Aorta (tissue), 5 donors: ENCODE results near the gene KLF12. TPM values are rescaled to one million over a fixed set of nuclear protein-coding genes. Genes with fewer than 3 reads are reported as not detected.

Experiments
- ATAC-seq: fragments of 200-7000 bp; cut with Tn5 transposase; one replicate; pipeline ENCODE4 v1.9.1; 2022; ENCODE audit warnings: moderate library complexity; ENCODE audit not compliant: low FRiP score
- DNase-seq, 2 donors: peaks; one replicate each; pipeline ENCODE4 v3.0.0-alpha.2; 2020
- H3K27ac ChIP-seq, 2 donors: one replicate each; pipeline ENCODE4 v1.5.1; 2013; ENCODE audit warnings: low read length in 2 of 2, mild to moderate bottlenecking in 2 of 2, moderate library complexity in 2 of 2, control low read depth in 1 of 2, inconsistent platforms in 1 of 2, low read depth in 1 of 2
- H3K27me3 ChIP-seq, 2 donors: one replicate each; pipeline ENCODE4 v1.6.1; 2013; ENCODE audit warnings: control low read depth in 1 of 2, low read length in 1 of 2, mild to moderate bottlenecking in 1 of 2, moderate library complexity in 1 of 2; ENCODE audit not compliant: insufficient read depth in 2 of 2, control insufficient read depth in 1 of 2
- H3K36me3 ChIP-seq, 2 donors: one replicate each; pipeline ENCODE4 v1.6.1; 2013; ENCODE audit warnings: control low read depth in 1 of 2, low read length in 1 of 2, mild to moderate bottlenecking in 1 of 2; ENCODE audit not compliant: insufficient read depth in 2 of 2, control insufficient read depth in 1 of 2
- H3K4me1 ChIP-seq, 2 donors: one replicate each; pipeline ENCODE4 v1.6.1; 2013; ENCODE audit warnings: low read length in 2 of 2, control low read depth in 1 of 2, mild to moderate bottlenecking in 1 of 2, moderate library complexity in 1 of 2; ENCODE audit not compliant: insufficient read depth in 2 of 2, control insufficient read depth in 1 of 2
- H3K4me3 ChIP-seq, 2 donors: one replicate each; pipeline ENCODE4 v1.5.1; 2013; ENCODE audit warnings: low read length in 2 of 2, control low read depth in 1 of 2, mild to moderate bottlenecking in 1 of 2
- H3K9me3 ChIP-seq: one replicate; pipeline ENCODE4 v1.6.1; 2013; ENCODE audit warnings: mild to moderate bottlenecking, low read length; ENCODE audit not compliant: control insufficient read depth
- WGBS, 2 donors: extraction: QIAGEN DNeasy Blood & Tissue Kit; methylation state at CpG; one replicate each; pipeline ENCODE4 v1.1.7; 2013; 5-methylcytosine and 5-hydroxymethylcytosine counted together
- intact Hi-C, 2 donors: fragments of 100-400 bp; cut with DNase I; formaldehyde crosslinking; loops; one replicate each; pipeline versions ENCODE4 v1.14.2 to v1.15.0; 2022
- polyA plus RNA-seq, 2 donors: library from polyadenylated mRNA; stranded (reverse); fragments of 200-250 nt; gene quantifications; one replicate each; pipeline ENCODE4 v1.2.3, GENCODE V29; 2013
- total RNA-seq, 2 donors: library from RNA; stranded (reverse); fragmentation: NEBNext Ultra II Directional; extraction: Animal tissue kit (Norgen Biotek cat#: 25700); gene quantifications; one replicate each; pipeline ENCODE4 v1.2.1, GENCODE V29; 2021
- donor health status: healthy with polysubstance abuse.
- donor health status: Bipolar disorder and iron deficiency.
- donor health status: DM: no; HTN: no; CAD: no.
- donor health status: DM: no; HTN: no; CAD: no.
- donor health status: DM: yes; HTN: yes; CAD: no.

The KLF12 gene
- total and polyA plus RNA-seq, 4 donors: 2.5 to 30.9 (median 16.9) TPM

DNA sequence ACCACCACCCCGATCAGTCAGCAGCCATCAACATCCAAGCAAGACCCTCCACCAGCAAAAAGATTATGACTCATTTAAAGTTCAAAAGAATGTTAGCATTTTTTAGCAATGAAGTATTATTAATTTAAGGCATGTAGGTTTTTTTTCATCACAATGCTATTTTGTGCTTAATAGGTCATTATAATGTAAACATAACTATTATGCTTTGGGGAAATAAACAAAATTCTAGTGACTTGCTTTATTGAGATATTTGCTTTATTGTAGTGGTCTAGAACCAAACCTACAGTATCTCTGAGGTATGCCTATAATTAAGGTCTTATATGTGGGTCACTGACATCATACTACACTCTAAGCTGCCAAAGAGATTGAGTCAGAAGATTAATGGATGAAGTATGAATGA lies 20.0 kb downstream of the KLF12 start:
- Histone ChIP-seq H3K27ac (no peak overlapping the region), H3K4me1 (peaks cover 0 to 15% of the 10 kb centered on the region in 2 donors), H3K9me3 (no peaks in the 10 kb centered on the region), H3K36me3 (no peaks in the 10 kb centered on the region), H3K27me3 (no peaks in the 10 kb centered on the region), H3K4me3 (no peak overlapping the region)
- no peak for ATAC-seq
- intact Hi-C loops: no loop called here
- 92 to 97% methylated on average over 1 of the region's 1 CpG for WGBS, 2 donors
- DNase-seq: no peak

DNA sequence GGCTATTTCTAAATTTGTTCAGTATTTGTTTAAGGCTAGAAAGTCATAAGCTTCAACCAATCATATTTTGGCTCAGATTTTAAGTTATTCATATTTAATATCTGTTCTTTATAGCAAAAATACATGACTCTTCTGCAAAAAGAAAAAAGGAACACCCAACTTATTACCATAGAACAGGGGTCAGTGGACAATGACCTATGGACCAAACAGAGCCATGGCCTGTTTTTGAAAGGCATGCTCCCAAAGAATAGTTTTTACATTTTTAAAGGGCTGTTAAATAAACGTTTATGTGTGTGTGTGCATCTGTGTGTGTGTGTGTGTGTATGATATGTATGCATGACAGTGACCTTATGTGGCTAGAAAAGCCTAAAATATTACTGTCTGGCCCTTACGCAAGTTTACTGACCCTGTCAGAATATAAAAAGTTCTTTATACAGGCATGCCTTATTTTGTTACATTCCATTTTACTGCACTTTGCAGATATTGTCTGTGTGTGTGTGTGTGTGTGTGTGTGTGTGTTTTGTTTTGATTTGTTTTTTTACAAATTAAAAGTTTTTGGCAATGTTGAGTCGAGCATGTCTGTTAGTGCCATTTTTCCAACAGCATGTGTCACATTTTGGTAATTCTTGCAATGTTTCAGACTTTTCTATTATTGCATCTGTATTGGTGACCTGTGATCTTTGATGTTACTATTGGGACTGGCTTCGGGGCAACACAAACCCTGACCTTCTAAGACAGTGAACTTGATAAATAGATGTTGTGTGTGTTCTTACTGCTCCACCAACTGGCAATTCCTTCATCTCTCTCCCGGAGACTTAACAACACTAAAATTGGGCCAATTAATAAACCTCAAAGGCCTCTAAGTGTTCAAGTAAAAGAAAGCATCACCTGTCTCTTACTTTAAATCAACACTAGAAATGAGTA lies 22.0 kb downstream of the KLF12 start:
- intact Hi-C loops: loop anchor here in 1 of 2 donors (2.0 kb wide), 1 partner anchor 49 kb away; no protein-coding TSS in a partner anchor
- peak overlapping the region; percentile 77 to 87 for H3K27ac ChIP-seq
- DNase-seq (no peak), ATAC-seq (no peak)
- 14 to 16% methylated on average over 5 of the region's 5 CpGs for WGBS, 2 donors
- H3K4me1 ChIP-seq: peaks cover 0 to 15% of the 10 kb centered on the region in 2 donors
- no peaks in the 10 kb centered on the region for H3K27me3 ChIP-seq
- no peaks in the 10 kb centered on the region for H3K9me3 ChIP-seq
- H3K4me3 ChIP-seq: peak overlapping the region in 1 of 2 donors; percentile 26
- H3K36me3 ChIP-seq: no peaks in the 10 kb centered on the region

DNA sequence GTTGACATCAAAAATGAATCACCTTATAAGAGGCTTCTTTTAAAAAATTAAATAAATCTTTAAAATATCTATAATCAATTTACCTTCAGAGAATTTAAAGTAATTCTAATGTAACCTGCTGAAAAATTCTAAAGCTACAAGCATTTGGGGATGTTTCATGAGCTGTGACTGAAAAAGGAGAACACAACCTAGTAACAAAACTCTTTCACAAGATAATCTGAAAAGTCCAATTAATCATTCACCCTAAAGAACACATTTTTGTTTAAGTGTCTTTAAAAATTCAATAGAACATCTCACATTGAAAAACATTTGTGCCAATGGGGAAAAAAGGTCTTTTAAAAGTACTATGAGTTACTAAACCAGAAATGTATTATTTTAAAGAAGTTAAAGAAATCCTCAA lies 22.8 kb downstream of the KLF12 start:
- DNase-seq (no peak), ATAC-seq (no peak)
- intact Hi-C loops: no loop called here
- Histone ChIP-seq H3K27me3 (no peaks in the 10 kb centered on the region), H3K36me3 (no peaks in the 10 kb centered on the region), H3K4me3 (no peak overlapping the region), H3K9me3 (no peaks in the 10 kb centered on the region), H3K4me1 (peaks cover 0 to 15% of the 10 kb centered on the region in 2 donors), H3K27ac (peak overlapping the region in 1 of 2 donors; percentile 28)

DNA sequence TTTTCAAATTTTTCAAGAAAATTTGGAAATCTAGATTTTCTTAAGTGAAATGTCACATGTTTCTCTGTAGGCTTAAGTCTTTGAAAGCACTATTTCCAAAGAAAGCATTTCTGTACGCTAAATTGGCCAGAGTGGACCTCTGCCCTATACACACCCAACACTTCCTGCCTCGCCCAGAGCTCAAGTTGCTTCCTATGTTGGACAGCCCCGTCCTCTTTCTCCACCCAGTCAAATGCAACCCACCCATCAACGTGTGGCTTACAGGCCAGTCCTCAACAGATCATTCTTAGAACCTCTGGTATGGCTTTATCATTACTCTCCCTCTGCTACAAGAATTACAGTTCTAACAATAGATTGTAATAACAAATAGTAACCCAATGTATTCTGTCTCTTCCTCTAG lies 24.2 kb downstream of the KLF12 start:
- H3K9me3 ChIP-seq: no peaks in the 10 kb centered on the region
- H3K27ac ChIP-seq: peak overlapping the region in 1 of 2 donors; percentile 81
- intact Hi-C loops: no loop called here
- peaks cover 0 to 10% of the 10 kb centered on the region in 2 donors for H3K4me1 ChIP-seq
- DNase-seq (no peak), ATAC-seq (no peak)
- no peaks in the 10 kb centered on the region for H3K36me3 ChIP-seq
- no peak overlapping the region for H3K4me3 ChIP-seq
- no peaks in the 10 kb centered on the region for H3K27me3 ChIP-seq
- 45 to 49% methylated on average over 4 of the region's 4 CpGs for WGBS, 2 donors

DNA sequence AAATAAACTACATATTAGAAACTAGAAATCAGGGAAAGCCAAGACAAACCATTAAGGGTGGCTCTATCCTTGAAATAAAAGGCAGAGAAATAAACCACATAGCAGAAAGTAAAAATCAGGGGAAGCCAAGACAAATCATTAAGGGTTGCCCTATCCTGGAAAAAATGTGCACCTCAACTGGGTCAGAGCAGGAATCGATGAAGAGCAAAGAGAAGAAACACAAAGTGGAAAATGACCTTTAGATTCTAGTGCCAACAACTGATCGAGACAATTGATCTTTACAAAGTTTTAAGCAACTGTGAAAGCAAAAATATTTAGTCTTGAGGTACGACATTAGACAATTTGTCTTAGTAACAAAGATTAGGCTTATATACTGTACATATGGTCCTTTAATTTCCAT lies 26.6 kb downstream of the KLF12 start:
- Histone ChIP-seq H3K4me3 (no peak overlapping the region), H3K27ac (no peak overlapping the region), H3K36me3 (no peaks in the 10 kb centered on the region), H3K9me3 (no peaks in the 10 kb centered on the region), H3K4me1 (peaks cover 2 to 4% of the 10 kb centered on the region in 2 donors), H3K27me3 (no peaks in the 10 kb centered on the region)
- ATAC-seq (no peak), DNase-seq (no peak)
- intact Hi-C loops: no loop called here
- 97 to 98% methylated on average over 3 of the region's 3 CpGs for whole genome bisulfite sequencing, 2 donors

DNA sequence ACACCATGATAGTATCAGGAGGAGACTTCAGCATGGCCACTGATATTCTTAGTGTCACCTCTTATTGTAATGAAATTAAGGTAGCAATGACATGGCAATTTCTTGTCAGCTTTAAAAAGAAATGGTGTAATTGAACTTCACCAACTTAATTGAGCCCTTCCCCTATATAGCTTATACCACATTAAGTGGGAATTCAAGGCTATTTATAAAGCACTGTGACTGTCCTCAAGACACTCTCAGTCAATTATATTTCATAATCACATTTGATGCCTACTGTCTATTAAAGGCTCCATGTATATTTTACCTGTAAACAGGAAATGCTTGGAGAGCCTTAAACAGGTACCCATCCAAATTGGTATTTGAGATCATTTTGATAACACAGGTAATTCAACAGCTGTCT lies 28.3 kb downstream of the KLF12 start:
- no peaks in the 10 kb centered on the region for H3K27me3 ChIP-seq
- intact Hi-C loops: no loop called here
- H3K9me3 ChIP-seq: no peaks in the 10 kb centered on the region
- ATAC-seq: no peak
- H3K4me3 ChIP-seq: no peak overlapping the region
- peaks cover 3 to 4% of the 10 kb centered on the region in 2 donors for H3K4me1 ChIP-seq
- H3K36me3 ChIP-seq: no peaks in the 10 kb centered on the region
- H3K27ac ChIP-seq: no peak overlapping the region
- no peak for DNase-seq

DNA sequence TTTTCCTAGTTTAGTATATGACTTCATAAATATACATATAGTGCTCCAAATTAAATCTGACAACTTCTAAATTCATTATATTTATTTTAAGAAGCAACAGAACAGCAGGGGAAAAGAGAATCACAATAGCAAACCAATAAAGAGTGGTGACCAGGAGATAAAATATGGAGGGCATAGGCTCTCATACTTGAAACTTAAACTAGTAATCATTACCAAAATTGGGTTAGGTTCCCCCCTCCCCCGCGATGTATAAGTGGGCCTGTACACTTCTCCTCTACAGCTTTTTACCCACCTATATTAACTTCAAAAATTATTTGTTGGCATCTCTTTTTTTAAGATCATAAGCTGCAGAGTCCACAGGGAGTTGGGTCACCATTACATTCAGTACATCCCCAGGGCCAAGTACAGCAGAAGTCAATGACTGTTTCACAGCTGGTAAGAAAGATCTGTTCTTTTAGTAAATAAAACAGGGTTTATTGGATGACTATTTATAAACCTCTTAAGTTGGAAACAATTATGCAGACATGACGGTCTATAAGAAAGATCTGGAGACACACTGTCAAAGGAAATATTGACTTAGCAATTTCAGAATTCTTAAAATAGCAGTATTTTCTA lies 29.4 kb downstream of the KLF12 start:
- 63 to 66% methylated on average over 3 of the region's 3 CpGs for WGBS, 2 donors
- H3K27me3 ChIP-seq: no peaks in the 10 kb centered on the region
- H3K36me3 ChIP-seq: no peaks in the 10 kb centered on the region
- H3K4me1 ChIP-seq: peaks cover 3 to 4% of the 10 kb centered on the region in 2 donors
- no peak for DNase-seq
- ATAC-seq: no peak
- intact Hi-C loops: no loop called here
- no peaks in the 10 kb centered on the region for H3K9me3 ChIP-seq
- H3K4me3 ChIP-seq: no peak overlapping the region
- H3K27ac ChIP-seq: no peak overlapping the region

DNA sequence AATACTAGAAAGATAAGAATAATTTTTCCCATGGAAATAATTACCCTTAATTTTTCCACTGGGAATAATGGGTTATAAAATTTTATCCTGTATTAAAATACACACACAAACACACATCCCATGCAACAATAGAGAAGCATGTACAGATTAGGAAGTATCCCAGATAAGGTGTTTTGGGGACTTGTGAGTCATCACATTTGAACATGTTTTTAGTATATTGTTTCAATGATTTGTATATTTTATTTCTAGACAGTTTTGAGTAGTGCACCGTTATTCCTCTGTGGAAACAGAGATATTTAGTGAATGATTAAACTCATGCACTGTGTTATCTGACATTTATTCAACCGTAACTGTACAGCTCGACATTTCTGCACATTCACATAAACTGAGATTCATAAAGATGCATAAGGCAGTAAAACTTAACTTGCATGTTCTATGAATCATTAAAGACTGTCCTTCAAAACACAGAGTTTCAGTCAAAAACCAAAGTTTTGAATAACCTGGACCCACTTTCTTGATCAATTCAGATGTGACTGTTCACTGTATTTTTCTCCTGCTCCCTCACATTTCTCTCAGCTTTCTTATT lies 30.1 kb downstream of the KLF12 start:
- intact Hi-C loops: no loop called here
- no peak overlapping the region for H3K4me3 ChIP-seq
- DNase-seq (no peak), ATAC-seq (no peak)
- H3K27me3 ChIP-seq: no peaks in the 10 kb centered on the region
- WGBS, 2 donors: 28 to 38% methylated on average over 3 of the region's 3 CpGs
- H3K27ac ChIP-seq: no peak overlapping the region
- H3K36me3 ChIP-seq: no peaks in the 10 kb centered on the region
- peaks cover 3 to 7% of the 10 kb centered on the region in 2 donors for H3K4me1 ChIP-seq
- no peaks in the 10 kb centered on the region for H3K9me3 ChIP-seq
